KG1 (cell line): ENCODE data around the gene TP53TG5.
"Not testable (repeated sequence)": the region's sequence is repeated elsewhere in the genome, so short reads cannot be mapped to it uniquely, and the experiment has no call there.

Experiments used
- DNase-seq: peaks from one replicate; lab custom pipeline; 2025; lab: John Stamatoyannopoulos, UW

The TP53TG5 gene

DNA sequence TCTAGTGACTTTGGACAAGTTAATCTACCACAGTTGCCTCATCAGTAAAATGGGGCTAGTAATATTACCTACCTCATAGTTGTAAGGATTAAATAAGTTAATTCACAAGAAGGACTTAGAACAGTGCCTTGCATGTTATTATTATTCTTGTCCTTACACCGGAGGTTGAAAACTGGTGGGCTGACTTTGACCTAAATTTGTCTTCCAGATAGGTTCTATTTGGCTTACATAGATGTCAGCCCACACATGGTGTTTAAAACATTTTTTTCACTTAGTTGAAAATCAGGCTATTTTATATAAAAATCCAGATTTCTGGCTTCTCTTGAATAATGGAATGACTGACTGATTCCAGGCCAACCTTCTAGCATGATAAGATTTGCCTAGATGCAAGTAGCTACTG, 11.9 kb downstream of the TP53TG5 start:
- no peak for DNase-seq

DNA sequence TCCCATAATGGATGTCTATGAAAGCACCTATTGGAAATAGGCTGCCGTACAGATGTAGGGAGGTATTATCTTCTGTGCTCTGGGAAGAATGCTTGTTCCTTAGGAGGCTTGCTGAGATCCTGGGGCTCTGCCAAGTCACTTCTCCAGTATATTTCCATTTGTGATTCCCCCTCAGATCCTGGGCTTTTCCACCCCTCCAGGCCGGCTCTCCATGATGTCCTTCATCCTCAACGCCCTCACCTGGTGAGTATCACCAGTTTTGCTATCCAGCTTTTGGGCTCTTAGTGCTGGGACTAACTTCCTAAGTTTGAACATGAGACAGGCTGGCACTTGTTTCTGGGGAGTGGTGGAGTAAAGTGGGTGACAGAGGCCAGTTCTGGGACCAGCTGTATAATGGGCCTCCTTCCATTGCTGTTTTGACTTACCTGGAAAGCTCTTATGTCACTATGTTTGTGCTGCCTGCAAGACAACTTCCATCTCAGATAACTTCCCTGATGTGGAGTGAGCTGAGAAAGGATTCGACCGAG, 12.6 kb downstream of the TP53TG5 start:
- DNase-seq: no peak

DNA sequence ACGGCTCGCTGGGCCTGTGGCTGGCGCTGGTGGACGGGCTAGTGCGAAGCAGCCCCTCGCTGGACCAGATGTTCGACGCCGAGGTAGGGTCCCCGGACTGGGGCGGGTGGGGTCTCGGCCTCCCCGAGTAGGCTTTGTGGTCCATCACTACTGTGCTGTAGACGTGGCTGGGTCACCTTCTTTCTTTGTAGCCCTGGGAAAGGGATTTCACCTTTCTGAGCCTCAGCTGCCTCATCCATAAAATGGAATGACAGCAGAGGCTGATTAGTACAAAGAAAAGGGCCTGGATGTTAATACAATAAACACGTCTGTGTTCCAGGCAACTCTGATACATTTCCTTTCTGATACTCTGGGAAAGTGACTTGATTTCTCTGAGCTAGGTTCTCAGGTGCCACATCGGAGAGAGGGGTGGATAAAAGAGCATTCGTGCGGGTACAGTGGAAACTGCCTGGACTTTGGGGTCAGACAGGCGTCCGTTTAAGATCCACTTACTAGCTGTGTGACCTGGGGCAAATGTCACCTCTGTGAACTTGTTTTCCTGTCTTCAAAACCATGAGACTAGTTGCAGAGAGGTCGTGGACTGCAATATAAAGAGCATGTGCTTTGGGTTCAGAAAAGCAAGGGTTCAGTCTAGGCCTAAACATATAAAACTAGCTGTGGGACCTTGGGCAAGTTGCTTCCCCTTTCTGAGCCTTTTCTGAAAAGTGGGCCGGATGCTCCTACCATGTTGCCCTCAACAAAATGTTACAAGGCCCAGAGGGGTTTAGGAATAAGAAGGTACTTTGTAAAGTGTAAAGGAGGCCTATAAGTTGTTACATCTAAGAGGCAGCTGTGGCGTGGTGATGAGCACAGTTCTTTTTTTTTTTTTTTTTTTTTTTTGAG, 14.3 kb downstream of the TP53TG5 start:
- DNase-seq: no peak

DNA sequence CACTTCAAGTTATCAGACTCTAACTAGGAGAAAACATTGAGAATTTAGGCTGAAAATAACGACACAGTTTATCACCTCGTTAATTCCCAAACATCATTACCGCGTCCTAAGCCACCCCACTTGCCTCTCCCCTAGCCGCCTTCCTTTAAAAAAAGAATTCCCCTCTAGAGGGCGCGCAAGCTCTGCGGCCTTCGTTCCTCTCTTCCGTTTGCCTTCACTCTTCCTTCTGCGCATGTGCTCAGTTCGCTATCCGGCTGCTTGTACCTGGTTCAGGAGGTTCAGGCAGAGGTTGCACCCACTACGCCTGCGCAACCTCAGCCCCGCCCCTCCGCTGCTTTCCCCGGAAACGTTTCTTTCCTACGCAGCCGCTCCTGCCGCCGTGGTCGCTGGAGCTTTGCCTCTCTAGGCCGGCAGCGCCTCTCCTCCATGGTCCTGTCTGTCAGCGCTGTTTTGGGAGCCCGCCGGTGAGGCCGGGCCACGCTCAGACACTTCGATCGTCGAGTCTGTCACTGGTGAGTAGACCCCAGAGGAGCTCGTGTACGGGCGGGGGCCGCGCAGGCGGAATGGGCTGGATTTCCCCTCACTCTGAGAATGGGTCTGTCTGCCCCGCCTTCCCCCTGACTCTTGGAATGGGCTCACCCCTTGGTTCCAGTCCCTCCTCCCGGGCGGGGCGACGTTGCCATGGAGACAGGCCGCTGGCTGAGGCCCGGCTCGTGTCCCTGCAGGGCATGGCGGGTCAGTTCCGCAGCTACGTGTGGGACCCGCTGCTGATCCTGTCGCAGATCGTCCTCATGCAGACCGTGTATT, 15.1 kb downstream of the TP53TG5 start, which contains the start of gene SYS1:
TSS of gene SYS1 (plus strand) at position 353 of the 807 bp plus-strand sequence. CDS start at position 729, 376 bp downstream.
- peak; percentile 96 for DNase-seq

DNA sequence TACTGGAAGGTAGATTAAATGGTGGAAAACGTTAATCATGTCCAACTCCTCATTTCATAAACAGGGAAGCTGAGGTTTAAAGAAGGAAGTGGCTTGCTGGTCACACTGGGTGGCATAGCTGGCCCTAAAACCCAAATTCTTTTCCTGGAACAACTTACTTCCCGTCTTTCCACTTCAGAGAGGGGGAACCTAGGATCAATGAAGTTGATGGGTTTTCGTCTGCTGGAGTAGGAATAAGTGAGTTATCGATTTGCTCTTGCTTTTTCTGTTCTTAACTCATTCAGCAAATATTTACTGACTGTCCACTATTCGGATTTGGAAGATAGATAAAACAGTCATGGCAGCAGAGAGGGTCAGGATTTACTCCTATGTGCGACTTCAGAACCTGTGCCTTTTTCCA, 16.3 kb downstream of the TP53TG5 start:
- DNase-seq: no peak

DNA sequence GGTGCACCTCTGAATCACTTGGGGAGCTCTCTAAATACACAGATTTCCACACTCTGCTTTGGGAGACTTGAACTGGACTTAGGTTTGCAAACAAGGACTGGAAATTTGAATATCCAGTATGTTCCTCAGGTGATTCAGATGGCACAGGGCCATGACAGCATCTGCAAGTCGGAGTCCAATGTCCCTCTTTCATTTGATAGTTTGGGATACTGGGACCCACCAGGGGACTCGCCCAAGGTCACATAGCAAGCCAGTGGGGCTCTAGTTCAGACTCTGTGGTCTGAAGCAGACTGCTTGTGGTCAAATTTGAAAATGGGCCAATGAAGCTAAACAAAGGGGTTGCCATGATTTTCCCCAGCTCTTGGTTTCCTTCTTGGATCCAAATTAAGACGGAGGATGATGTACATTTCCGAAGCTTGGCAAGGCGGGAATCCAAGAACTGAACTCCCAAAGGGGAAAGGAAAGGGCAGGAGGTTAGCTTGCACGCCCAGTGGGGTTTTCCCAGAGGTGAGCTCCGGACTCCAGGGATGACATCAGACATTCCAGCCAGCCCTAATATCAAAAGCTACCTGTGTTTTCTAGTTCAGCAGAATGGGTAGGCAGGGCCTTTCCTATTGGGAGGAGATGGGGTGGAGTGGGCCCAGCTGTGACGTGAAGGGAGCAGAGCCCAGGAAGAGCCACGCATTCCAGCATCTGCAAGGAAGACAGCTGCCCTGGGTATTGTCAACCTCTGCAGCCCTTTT, 18.5 kb downstream of the TP53TG5 start:
- DNase-seq: no peak

DNA sequence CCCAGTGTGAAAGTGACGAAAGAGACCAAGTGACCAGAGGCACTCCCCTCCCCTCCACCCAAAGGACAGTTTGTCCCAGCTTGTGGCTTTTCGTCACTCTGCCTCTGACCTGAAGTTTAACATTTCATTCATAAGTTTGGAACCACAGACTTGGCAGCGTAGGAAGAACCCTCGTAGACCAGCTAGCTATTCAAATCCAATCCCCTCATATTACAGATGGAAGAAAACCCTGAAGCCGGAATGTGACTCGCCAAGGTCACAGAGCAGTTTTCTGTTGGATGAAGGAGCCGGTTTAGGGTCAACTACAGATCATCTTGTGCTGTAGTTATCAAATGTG, 19.1 kb downstream of the TP53TG5 start:
- DNase-seq: no peak

DNA sequence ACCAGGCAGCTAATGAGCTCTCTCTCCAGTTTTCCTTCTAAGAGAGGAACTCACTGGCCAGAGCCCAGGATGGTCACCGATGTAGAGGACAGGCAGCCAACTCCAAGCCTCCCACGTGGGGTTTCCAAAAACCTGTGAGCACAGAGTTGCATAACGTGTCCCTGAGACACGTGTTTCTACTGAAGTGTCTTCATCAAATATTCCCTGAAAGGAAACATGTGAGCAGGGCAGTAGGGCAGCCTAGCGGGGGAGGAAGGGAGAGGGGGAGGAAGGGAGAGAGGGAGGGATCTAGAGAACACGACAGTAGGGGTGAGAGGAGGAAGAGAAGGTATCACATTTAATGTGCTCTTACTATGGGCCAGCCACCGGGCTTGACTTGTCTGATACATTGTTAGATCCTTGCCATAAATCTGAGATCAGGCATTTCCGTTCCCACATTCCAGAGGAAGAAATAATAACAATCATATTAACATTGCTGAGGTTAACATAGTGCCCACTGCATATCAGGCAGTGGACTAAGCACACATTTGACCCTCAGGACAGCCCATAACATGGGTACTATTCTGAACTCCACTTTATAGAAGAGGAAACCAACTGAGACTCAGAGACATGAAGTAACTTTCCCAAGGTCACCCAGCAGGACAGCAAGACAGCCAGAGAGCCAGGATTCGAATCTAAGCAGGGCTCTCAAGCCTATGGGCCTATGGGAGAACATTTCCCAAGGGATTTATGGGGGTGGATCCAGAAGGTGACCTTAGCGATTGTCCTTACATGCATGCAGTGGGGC, 19.6 kb downstream of the TP53TG5 start:
- no peak for DNase-seq

DNA sequence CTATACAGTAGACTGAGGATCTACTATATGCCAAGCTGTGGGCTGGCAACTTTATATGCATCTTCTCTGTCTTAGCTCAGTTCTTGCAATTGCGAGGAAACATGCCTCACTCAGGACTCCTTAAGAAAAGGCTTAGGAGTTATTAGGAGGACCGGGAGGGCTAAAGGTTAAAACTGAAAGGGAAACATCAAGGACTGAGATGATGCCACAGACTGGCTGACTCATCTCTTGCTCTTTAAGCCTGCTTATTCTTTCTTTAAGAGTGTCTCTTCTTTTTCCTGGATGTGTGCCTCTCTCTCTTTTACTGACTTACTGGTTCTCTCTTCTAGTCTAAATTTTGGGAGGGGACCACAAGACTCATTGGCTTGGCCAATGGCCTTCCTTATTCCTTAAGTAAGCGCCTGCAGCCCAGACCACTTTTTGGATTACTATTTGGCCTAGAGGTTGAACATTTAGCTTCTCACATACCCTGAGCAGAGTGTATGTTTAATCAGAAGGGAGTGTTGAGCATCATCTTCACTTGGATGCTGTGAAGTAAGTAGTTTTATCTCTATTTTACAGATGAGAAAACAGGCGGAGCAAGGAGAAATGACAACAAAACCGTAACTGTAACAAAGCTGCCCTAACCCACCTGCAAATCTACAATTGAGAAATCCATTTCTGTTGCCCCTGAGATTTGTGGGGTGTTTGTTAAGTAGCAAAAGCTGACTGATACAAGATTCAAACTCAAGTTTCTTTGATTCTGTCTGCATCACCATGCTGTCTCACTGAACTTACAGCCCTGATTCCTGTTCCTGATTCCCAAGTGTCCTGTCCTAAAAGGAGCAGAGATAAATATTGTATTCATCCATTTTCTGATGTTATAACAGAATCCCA, 22.7 kb downstream of the TP53TG5 start:
- no peak for DNase-seq

DNA sequence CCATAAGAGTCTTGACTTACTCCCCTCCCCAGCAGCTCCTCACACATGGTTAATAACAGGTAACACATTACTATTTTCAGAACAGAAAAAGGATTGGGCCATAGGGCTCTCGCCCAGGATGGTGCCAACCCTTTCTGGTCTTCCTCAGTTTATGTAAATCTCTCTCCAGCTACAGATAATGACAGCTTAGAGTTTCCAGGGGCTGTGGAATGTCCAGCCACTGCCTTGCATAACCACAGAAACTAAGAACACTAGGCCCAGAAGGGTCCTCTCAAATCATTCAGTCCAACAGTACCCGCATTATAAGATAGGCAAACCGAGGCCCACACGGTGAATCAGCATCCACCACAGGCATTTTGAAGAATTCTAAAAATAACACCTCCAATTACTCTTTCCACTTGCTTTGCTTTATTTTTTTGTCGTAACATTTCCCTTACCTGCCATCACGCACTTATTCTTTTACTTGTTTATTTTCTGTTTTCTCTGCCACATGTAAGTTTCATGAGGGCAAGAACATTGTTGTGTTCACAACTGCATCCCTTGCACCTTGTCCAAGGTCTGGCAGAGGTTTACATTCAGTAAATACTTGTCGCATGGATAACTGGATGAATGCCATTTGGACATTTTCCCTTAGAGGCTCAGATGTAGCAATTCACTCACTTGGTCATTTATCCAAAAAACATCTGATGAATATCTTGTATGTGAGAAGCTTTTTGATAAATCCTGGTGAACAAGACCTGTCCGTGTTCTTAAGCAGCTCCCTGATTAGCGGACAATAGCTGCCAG, 23.5 kb downstream of the TP53TG5 start:
- no peak for DNase-seq

DNA sequence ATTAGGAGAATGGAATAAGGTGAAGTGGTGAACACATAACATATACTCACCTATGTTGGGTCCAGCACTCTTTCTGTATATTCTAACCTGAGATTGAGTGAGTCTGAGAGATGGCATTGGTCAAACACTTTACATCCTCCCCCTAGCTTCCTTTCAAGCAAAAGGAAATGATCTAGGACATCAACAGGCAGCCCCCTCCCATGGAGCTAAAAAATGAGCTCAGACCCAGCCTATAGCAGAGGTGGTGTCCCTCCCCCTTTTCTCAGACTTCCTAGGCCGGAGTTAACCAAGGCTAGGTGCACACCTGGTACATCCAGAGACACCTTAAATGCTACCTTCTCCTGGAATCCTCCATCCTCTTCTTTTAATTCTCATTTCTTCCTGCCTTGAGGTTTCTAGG, 24.4 kb downstream of the TP53TG5 start:
- DNase-seq: no peak

DNA sequence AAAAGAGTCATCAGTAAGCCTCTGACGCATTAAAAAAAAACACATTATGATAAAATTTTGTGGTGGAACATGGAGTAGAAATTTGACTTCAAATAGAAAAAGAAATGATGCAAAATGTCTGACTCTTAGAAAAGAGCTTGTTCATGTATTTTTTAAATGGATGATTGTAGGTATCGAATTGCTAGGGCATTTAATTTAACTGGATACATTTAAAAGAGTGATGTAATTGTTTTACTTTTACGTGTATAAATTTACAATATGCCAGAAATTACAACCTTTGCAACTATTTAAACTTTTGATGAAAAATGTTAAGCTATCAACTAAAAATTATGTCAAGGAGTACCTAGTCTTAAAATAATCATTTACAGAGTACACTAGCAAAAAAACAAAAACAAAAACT, 25.4 kb downstream of the TP53TG5 start:
- DNase-seq: no peak

DNA sequence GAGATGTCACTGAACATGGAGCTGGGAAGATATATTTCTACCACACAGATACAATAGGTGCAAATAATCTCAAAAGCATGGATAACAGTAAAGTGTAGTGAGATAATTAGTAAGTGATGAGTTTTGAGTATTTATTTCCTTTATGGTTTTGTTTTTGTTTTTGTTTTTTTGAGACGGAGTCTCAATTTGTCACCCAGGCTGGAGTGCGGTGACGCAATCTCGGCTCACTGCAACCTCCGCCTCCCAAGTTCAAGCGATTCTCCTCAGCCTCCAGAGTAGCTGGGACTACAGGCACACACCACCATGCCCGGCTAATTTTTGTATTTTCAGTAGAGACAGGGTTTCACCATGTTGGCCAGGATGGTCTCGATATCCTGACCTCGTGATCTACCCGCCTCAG, 27.3 kb downstream of the TP53TG5 start:
- not testable (repeated sequence) for DNase-seq

DNA sequence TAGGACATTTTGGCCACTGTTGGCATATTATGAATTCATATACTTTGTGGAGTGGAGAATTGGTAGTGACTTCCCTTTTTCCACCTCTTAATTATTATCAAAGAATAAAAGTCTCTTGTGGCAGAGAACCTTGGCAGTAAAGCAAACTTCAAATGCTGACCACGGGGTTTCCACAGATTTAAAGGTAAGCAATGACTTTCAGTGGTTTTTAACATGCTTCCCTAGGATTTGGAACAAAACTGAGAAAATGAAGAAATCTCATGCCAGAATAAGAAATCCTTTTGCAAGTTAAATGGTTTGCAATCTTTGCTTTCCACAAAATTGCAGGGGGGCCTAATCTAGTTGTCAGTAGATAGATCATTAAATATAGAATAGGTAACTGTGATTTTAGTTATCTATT, 27.9 kb downstream of the TP53TG5 start:
- DNase-seq: no peak

DNA sequence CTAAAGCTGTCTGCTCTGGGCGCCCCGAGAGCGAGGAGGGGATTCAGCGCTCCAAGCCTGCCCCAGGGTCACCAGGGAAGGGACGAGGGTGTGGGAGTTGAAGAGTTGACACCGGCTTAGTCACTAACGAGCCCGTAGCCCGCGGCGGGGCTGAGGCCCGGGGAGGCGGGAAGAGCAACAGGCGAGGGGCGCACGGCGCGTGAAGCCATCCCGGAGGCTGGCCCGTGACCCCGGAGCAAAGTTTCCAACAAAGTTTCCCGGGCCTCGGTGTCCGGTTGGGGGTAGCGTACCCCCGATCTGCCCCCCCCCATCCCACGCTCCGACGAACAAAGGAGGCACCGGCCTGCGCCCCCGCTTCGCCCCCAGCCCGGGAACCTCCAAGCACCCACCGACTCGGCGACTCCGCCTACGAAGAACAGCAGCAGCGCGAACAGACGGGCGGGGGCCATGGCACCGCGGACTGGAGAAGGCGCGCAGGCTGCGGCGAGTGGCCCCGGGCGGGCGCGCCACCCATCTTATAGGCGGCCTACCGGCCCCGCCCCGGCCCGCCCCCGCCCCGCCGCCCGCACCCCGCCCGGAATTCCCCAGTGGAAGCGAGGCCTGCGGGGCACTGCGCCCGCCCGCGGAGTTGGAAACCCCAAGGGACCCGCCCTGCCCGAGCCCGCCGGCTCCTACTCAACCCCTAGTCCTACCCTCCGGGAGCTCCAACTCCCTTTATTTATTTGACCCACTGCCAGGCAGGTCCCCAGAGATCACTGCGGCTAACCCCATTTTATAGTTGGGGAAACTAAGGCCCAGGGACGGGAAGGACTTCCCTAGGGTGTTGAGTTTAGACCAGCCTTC, 30.0 kb downstream of the TP53TG5 start, which contains the start of gene SDC4:
TSS of gene SDC4 (minus strand) at position 489 of the 843 bp plus-strand sequence. CDS start at position 449, 40 bp downstream.
- no peak for DNase-seq

DNA sequence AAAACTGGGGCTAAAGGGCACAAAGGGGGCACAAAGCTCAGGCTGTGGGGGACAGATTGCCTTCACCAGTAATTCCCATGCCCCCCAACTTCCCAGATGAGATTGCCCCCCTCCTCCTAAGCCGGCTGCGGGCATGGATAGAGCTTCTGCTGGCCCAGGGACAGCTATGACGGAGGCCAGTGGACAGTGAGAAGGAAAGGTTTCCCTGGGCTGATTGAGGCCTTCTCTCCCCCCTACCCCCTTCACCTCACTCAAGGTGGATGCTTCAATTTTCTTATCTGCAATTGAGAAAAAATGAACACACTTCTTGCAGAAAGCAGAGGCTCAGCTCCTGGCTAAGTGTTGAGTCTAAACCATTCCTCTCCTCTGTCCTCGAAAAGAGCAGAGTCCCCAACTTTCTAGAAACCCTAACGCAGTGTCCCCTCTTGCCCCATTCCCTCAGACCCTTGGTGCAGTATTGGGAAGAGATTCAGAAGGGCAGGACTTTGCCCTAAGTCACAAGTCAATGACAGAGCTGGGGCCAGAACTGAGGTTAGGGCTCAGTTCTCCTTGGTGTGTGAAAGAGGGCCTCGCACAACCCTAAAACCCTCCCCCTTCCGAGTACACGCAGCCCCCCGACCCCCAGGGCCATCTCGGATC, 30.7 kb downstream of the TP53TG5 start:
- no peak for DNase-seq

DNA sequence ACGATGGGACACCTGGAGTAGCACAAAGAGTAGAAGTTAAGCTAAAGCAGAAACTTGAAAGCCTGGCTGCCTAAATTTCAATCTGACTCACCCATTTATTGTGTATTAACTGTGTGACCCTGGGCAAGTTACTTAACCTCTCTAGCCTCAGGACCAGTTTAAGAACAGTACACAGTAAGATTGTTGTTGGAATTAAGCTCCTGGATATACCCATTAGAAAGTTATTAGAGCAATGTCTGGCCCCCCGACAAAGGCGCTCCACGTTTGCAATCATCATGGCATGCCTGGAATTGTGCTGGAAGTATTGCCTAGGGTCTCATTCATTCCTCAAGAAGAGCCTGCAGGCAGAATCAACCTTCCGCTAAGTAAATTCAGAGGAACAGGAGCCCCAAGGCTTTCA, 31.3 kb downstream of the TP53TG5 start:
- DNase-seq: no peak

DNA sequence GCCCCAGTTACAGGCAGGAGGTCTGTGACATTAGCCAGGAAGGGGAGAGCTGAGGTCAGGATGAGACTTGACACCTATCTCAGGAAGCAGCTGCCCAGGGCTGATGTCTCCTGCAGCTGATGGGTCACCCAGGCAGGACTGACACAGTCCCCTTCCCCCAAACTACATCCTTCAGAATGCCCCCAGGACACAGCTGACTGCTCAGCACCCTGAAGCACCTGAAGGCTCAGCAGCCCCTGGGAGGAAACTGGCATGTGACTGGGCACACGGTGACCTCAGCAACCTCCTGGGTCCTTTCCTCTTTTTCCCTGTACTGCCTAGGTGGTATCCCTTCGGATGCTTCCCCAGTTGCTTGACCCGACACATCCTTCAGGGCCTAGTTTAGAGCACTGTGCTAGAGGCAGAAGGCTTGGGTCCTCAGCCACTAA, 31.8 kb downstream of the TP53TG5 start:
- DNase-seq: peak; percentile 16
